WTC11 (cell line): ENCODE measurements around the gene BRD4. TPM values are rescaled to one million over a fixed set of nuclear protein-coding genes. Genes with fewer than 3 reads are reported as not detected.

Source experiments
- ATAC-seq: fragments of 200-7000 bp; cut with Tn5 transposase; 2 replicates; pipeline ENCODE4 v1.10.0; 2021; ENCODE audit warnings: mild to moderate bottlenecking, moderate library complexity
- CTCF ChIA-PET: fragments of 300-600 bp; sonication (Branson Sonifier 250); formaldehyde crosslinking; loops from one replicate; lab custom pipeline; 2021; ENCODE audit warnings: antibody characterized with exemption; lab: Charles Lee
- POLR2A ChIA-PET: fragments of 350-600 bp; sonication (Branson Sonifier 250); formaldehyde crosslinking; loops from one replicate; lab custom pipeline; 2021; ENCODE audit warnings: antibody characterized with exemption; lab: Charles Lee
- DNase-seq: peaks from one replicate; pipeline ENCODE4 v3.0.0; 2021; ENCODE audit warnings: low spot score
- H3K27ac Mint-ChIP-seq: 2 replicates; pipeline ENCODE4 v1.8.0; 2021; ENCODE audit warnings: mixed read lengths
- H3K27me3 Mint-ChIP-seq: 2 replicates; pipeline ENCODE4 v1.8.0; 2021; ENCODE audit warnings: low read depth, mild to moderate bottlenecking, moderate library complexity, mixed read lengths
- H3K36me3 Mint-ChIP-seq: 2 replicates; pipeline ENCODE4 v1.8.0; 2021; ENCODE audit warnings: mixed read lengths
- H3K4me1 Mint-ChIP-seq: 2 replicates; pipeline ENCODE4 v1.8.0; 2022; ENCODE audit warnings: mixed read lengths
- H3K4me3 Mint-ChIP-seq: 2 replicates; pipeline ENCODE4 v1.8.0; 2021; ENCODE audit warnings: mild to moderate bottlenecking, moderate library complexity, mixed read lengths
- H3K9me3 Mint-ChIP-seq: 2 replicates; pipeline ENCODE4 v1.8.0; 2021; ENCODE audit warnings: mixed read lengths
- CREM ChIP-seq: sonication (generic); formaldehyde crosslinking; IDR thresholded peaks from 2 replicates; pipeline ENCODE4 v1.8.1; 2022; ENCODE audit warnings: mild to moderate bottlenecking, missing genetic modification reagents, moderate library complexity
- E2F4 ChIP-seq: sonication (generic); formaldehyde crosslinking; IDR thresholded peaks from 2 replicates; pipeline ENCODE4 v1.8.1; 2022; ENCODE audit warnings: low read depth, mild to moderate bottlenecking, moderate library complexity, missing genetic modification reagents, borderline replicate concordance
- ETV6 ChIP-seq: sonication (generic); formaldehyde crosslinking; IDR thresholded peaks from 2 replicates; pipeline ENCODE4 v1.8.1; 2022; ENCODE audit warnings: mild to moderate bottlenecking, missing genetic modification reagents
- FOXJ3 ChIP-seq: sonication (generic); formaldehyde crosslinking; IDR thresholded peaks from 2 replicates; pipeline ENCODE4 v1.9.0; 2021; ENCODE audit warnings: missing genetic modification reagents, mild to moderate bottlenecking, borderline replicate concordance
- GRHL2 ChIP-seq: fragments of 250-450 bp; sonication (Bioruptor Pico); IDR thresholded peaks from 2 replicates; pipeline ENCODE4 v1.8.0; 2022; ENCODE audit warnings: mild to moderate bottlenecking, moderate library complexity; ENCODE audit not compliant: insufficient replicate concordance, severe bottlenecking
- HMGXB4 ChIP-seq: sonication (generic); formaldehyde crosslinking; IDR thresholded peaks from 2 replicates; pipeline ENCODE4 v1.8.1; 2023; ENCODE audit warnings: mild to moderate bottlenecking, moderate library complexity, missing genetic modification reagents
- IRF2 ChIP-seq: sonication (generic); formaldehyde crosslinking; IDR thresholded peaks from 2 replicates; pipeline ENCODE4 v1.8.0; 2022; ENCODE audit warnings: low read depth, missing genetic modification reagents, borderline replicate concordance
- JAZF1 ChIP-seq: fragments of 250-450 bp; sonication (Bioruptor Pico); IDR thresholded peaks from 2 replicates; pipeline ENCODE4 v1.9.0; 2021; ENCODE audit warnings: moderate library complexity, mild to moderate bottlenecking, inconsistent platforms
- MYBL2 ChIP-seq: sonication (generic); formaldehyde crosslinking; IDR thresholded peaks from 2 replicates; pipeline ENCODE4 v1.8.1; 2023; ENCODE audit warnings: mild to moderate bottlenecking, moderate library complexity, missing genetic modification reagents
- NFE2L1 ChIP-seq: sonication (generic); formaldehyde crosslinking; IDR thresholded peaks from 2 replicates; pipeline ENCODE4 v1.8.1; 2023; ENCODE audit warnings: missing genetic modification reagents
- NFYB ChIP-seq: sonication (generic); formaldehyde crosslinking; conservative IDR thresholded peaks from 2 replicates; pipeline ENCODE4 v1.8.0; 2022; ENCODE audit warnings: low read depth, missing genetic modification reagents
- PRDM15 ChIP-seq: sonication (generic); formaldehyde crosslinking; IDR thresholded peaks from 2 replicates; pipeline ENCODE4 v1.8.0; 2022; ENCODE audit warnings: missing genetic modification reagents
- SMAD3 ChIP-seq: sonication (generic); formaldehyde crosslinking; IDR thresholded peaks from 2 replicates; pipeline ENCODE4 v1.8.0; 2022; ENCODE audit warnings: missing genetic modification reagents, mild to moderate bottlenecking, borderline replicate concordance
- SOX15 ChIP-seq: fragments of 250-450 bp; sonication (Bioruptor Pico); IDR thresholded peaks from 2 replicates; pipeline ENCODE4 v1.9.0; 2021; ENCODE audit warnings: mild to moderate bottlenecking
- TCF7 ChIP-seq: sonication (generic); formaldehyde crosslinking; IDR thresholded peaks from 2 replicates; pipeline ENCODE4 v1.8.0; 2022; ENCODE audit warnings: mild to moderate bottlenecking, low read depth, missing genetic modification reagents, moderate library complexity
- TP53 ChIP-seq: sonication (generic); formaldehyde crosslinking; IDR thresholded peaks from 2 replicates; pipeline ENCODE4 v1.8.1; 2023; ENCODE audit warnings: mild to moderate bottlenecking, missing genetic modification reagents
- ZNF416 ChIP-seq: fragments of 250-450 bp; sonication (Bioruptor Pico); IDR thresholded peaks from 2 replicates; pipeline ENCODE4 v1.9.0; 2021; ENCODE audit warnings: mild to moderate bottlenecking, inconsistent platforms
- total RNA-seq: library from RNA; stranded (reverse); gene quantifications from 3 replicates; pipeline ENCODE4 v1.2.3, GENCODE V29; 2021
- TF ChIP-seq, protein P1 (sequence below): sonication (generic); formaldehyde crosslinking; IDR thresholded peaks from 2 replicates; pipeline ENCODE4 v1.8.0; 2022; ENCODE audit warnings: mild to moderate bottlenecking, missing genetic modification reagents
- TF ChIP-seq, protein P2 (sequence below): sonication (generic); formaldehyde crosslinking; IDR thresholded peaks from 2 replicates; pipeline ENCODE4 v1.8.0; 2022; ENCODE audit warnings: mild to moderate bottlenecking, missing genetic modification reagents
- TF ChIP-seq, protein P3 (sequence below): fragments of 250-450 bp; sonication (Bioruptor Pico); IDR thresholded peaks from 2 replicates; pipeline ENCODE4 v1.9.0; 2021; ENCODE audit warnings: mild to moderate bottlenecking

Gene BRD4
- total RNA-seq, 1 experiment from 2014 or later, result 128 TPM

GRCh38 chr19:15257782-15258181, 74.6 kb downstream of the BRD4 start:
- Mint-ChIP-seq H3K4me1 (peaks cover 6% of the 10 kb centered on the region; the same call in 1 of the 2 replicates), H3K27ac (no peak overlapping the region), H3K27me3 (no peaks in the 10 kb centered on the region), H3K4me3 (no peak overlapping the region), H3K36me3 (peaks cover 85% of the 10 kb centered on the region), H3K9me3 (no peaks in the 10 kb centered on the region)
- ATAC-seq (no peak), DNase-seq (no peak)
- CTCF ChIA-PET, result interaction anchor here (0.6 to 1.1 kb wide), 3 partner anchors 26 to 298 kb away, joined by 3 read pairs; no protein-coding TSS in a partner anchor
- TF ChIP-seq, protein P1, sequence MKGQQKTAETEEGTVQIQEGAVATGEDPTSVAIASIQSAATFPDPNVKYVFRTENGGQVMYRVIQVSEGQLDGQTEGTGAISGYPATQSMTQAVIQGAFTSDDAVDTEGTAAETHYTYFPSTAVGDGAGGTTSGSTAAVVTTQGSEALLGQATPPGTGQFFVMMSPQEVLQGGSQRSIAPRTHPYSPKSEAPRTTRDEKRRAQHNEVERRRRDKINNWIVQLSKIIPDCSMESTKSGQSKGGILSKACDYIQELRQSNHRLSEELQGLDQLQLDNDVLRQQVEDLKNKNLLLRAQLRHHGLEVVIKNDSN (CRISPR knock-in tag), result no peak
- no peak for TF ChIP-seq ETV6 (CRISPR knock-in tag)
- TF ChIP-seq TCF7, result no peak
- TF ChIP-seq GRHL2 (CRISPR knock-in tag), result no peak
- TF ChIP-seq CREM, result no peak
- no peak for TF ChIP-seq HMGXB4 (CRISPR knock-in tag)
- TF ChIP-seq, protein P2, sequence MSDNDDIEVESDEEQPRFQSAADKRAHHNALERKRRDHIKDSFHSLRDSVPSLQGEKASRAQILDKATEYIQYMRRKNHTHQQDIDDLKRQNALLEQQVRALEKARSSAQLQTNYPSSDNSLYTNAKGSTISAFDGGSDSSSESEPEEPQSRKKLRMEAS (CRISPR knock-in tag), result no peak
- no peak for TF ChIP-seq NFE2L1 (CRISPR knock-in tag)
- TF ChIP-seq, protein P3, sequence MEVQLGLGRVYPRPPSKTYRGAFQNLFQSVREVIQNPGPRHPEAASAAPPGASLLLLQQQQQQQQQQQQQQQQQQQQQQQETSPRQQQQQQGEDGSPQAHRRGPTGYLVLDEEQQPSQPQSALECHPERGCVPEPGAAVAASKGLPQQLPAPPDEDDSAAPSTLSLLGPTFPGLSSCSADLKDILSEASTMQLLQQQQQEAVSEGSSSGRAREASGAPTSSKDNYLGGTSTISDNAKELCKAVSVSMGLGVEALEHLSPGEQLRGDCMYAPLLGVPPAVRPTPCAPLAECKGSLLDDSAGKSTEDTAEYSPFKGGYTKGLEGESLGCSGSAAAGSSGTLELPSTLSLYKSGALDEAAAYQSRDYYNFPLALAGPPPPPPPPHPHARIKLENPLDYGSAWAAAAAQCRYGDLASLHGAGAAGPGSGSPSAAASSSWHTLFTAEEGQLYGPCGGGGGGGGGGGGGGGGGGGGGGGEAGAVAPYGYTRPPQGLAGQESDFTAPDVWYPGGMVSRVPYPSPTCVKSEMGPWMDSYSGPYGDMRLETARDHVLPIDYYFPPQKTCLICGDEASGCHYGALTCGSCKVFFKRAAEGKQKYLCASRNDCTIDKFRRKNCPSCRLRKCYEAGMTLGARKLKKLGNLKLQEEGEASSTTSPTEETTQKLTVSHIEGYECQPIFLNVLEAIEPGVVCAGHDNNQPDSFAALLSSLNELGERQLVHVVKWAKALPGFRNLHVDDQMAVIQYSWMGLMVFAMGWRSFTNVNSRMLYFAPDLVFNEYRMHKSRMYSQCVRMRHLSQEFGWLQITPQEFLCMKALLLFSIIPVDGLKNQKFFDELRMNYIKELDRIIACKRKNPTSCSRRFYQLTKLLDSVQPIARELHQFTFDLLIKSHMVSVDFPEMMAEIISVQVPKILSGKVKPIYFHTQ (CRISPR knock-in tag), result no peak
- no peak for TF ChIP-seq E2F4 (CRISPR knock-in tag)
- no peak for TF ChIP-seq IRF2 (CRISPR knock-in tag)
- no peak for TF ChIP-seq FOXJ3
- no peak for TF ChIP-seq ZNF416 (CRISPR knock-in tag)
- TF ChIP-seq SMAD3, result no peak
- TF ChIP-seq NFYB, result no peak
- no peak for TF ChIP-seq SOX15
- no peak for TF ChIP-seq TP53 (CRISPR knock-in tag)
- TF ChIP-seq PRDM15 (CRISPR knock-in tag), result no peak
- TF ChIP-seq JAZF1 (CRISPR knock-in tag), result no peak
- TF ChIP-seq MYBL2, result no peak
- TF ChIP-seq, all 79 proteins: peak for 0
- POLR2A ChIA-PET, result interaction anchor here (0.6 kb wide), 1 partner anchor 100 kb away, joined by 3 read pairs; no protein-coding TSS in a partner anchor
